Sigmoid colon (tissue), 7 donors: ENCODE results near the gene GCGR. TPM values are rescaled to one million over a fixed set of nuclear protein-coding genes. Genes with fewer than 3 reads are reported as not detected.

Experiments used
- DNase-seq: peaks from one replicate; pipeline ENCODE4 v3.0.0-alpha.2; 2019
- H3K27ac ChIP-seq, 4 donors: fragments of 200-600 bp; sonication (generic); one replicate each; pipeline ENCODE4 v1.5.1; 2016 to 2019; ENCODE audit warnings: mild to moderate bottlenecking in 1 of 4
- H3K27me3 ChIP-seq, 3 donors: fragments of 200-600 bp; sonication (generic); one replicate each; pipeline ENCODE4 v1.5.1; 2019; ENCODE audit warnings: mild to moderate bottlenecking in 1 of 3
- H3K36me3 ChIP-seq, 4 donors: fragments of 200-600 bp; sonication (generic); one replicate each; pipeline ENCODE4 v1.5.1; 2016 to 2019
- H3K4me1 ChIP-seq, 4 donors: fragments of 200-600 bp; sonication (generic); one replicate each; pipeline ENCODE4 v1.5.1; 2017 to 2019
- H3K4me3 ChIP-seq, 4 donors: fragments of 200-600 bp; sonication (generic); one replicate each; pipeline ENCODE4 v1.5.1; 2017 to 2019; ENCODE audit warnings: mild to moderate bottlenecking in 2 of 4, moderate library complexity in 1 of 4
- H3K9me3 ChIP-seq, 4 donors: fragments of 200-600 bp in 3 of 4; sonication (generic) in 3 of 4; one replicate each; pipeline versions ENCODE4 v1.5.1 to v1.6.1; 2013 to 2019
- CTCF ChIP-seq, 4 experiments: fragments of 450-650 bp in 3 of 4; fragments of 200-600 bp in 1 of 4; IDR thresholded peaks; one replicate each; pipeline ENCODE4 v1.5.1; 2016 to 2019; ENCODE audit warnings: antibody characterized with exemption in 4 of 4, mild to moderate bottlenecking in 3 of 4, moderate library complexity in 2 of 4
- EP300 ChIP-seq, 4 donors: sonication (generic); formaldehyde crosslinking; IDR thresholded peaks; one replicate each; pipeline ENCODE4 v1.6.1; 2017; ENCODE audit warnings: antibody characterized with exemption in 4 of 4
- POLR2A ChIP-seq, 2 donors: fragments of 450-650 bp; IDR thresholded peaks; one replicate each; pipeline ENCODE4 v1.6.1; 2016; ENCODE audit warnings: antibody characterized with exemption in 2 of 2, mild to moderate bottlenecking in 2 of 2, moderate library complexity in 2 of 2
- POLR2AphosphoS5 ChIP-seq, 4 donors: sonication (generic); formaldehyde crosslinking; IDR thresholded peaks; one replicate each; pipeline ENCODE4 v1.6.1; 2017; ENCODE audit warnings: antibody characterized with exemption in 4 of 4
- WGBS, 2 donors: extraction: QIAGEN DNeasy Blood & Tissue Kit; methylation state at CpG; one replicate each; pipeline ENCODE4 v1.1.7; 2013; 5-methylcytosine and 5-hydroxymethylcytosine counted together
- intact Hi-C: fragments of 100-400 bp; cut with DNase I; formaldehyde crosslinking; loops from one replicate; pipeline ENCODE4 v1.15.1; 2023
- polyA plus RNA-seq, 3 donors: library from polyadenylated mRNA; stranded (reverse); fragments of 200-250 nt; gene quantifications; one replicate each; pipeline ENCODE4 v1.2.3, GENCODE V29; 2013
- total RNA-seq, 4 donors: library from RNA; depleted of rRNA; stranded (reverse); fragments of >200 nt; gene quantifications; one replicate each; pipeline ENCODE4 v1.1.0, GENCODE V29; 2016
- donor health status: healthy with polysubstance abuse.
- donor health status: Bipolar disorder and iron deficiency.
- donor health status: healthy.

The GCGR gene
- total and polyA plus RNA-seq, 7 donors, result 0.27 to 1.4 (median 0.96) TPM; not detected in 2

GRCh38 chr17:81805707-81806460 is 1.9 kb downstream of the GCGR start:
- H3K4me3 ChIP-seq, result no peak overlapping the region
- DNase-seq, result no peak
- H3K4me1 ChIP-seq, result peaks cover 0 to 20% (median 16%) of the 10 kb centered on the region in 4 donors
- WGBS, 2 donors, result 34 to 65% methylated on average over 18 of the region's 18 CpGs
- no peak overlapping the region for H3K27ac ChIP-seq
- intact Hi-C loops, result no loop called here
- peaks cover 31 to 95% (median 79%) of the 10 kb centered on the region in 3 donors for H3K27me3 ChIP-seq
- H3K36me3 ChIP-seq, result no peaks in the 10 kb centered on the region
- H3K9me3 ChIP-seq, result no peaks in the 10 kb centered on the region
- TF ChIP-seq CTCF (IDR thresholded peaks at IDR 0.05), result no peak
- no peak for TF ChIP-seq EP300 (IDR thresholded peaks at IDR 0.05)

GRCh38 chr17:81806461-81807209 is 2.7 kb downstream of the GCGR start:
- H3K4me3 ChIP-seq, result no peak overlapping the region
- H3K27me3 ChIP-seq, result peaks cover 32 to 95% (median 79%) of the 10 kb centered on the region in 3 donors
- H3K36me3 ChIP-seq, result no peaks in the 10 kb centered on the region
- no peak overlapping the region for H3K27ac ChIP-seq
- WGBS, 2 donors, result 11 to 27% methylated on average over 23 of the region's 23 CpGs
- no peaks in the 10 kb centered on the region for H3K9me3 ChIP-seq
- TF ChIP-seq POLR2AphosphoS5 (IDR thresholded peaks at IDR 0.05), result no peak
- TF ChIP-seq POLR2A (IDR thresholded peaks at IDR 0.05), result no peak
- no peak for TF ChIP-seq EP300 (IDR thresholded peaks at IDR 0.05)
- TF ChIP-seq CTCF (IDR thresholded peaks at IDR 0.05), result no peak
- H3K4me1 ChIP-seq, result peaks cover 0 to 20% (median 16%) of the 10 kb centered on the region in 4 donors
- no peak for DNase-seq
- intact Hi-C loops, result no loop called here

GRCh38 chr17:81807210-81807719 is 3.3 kb downstream of the GCGR start:
- DNase-seq, result no peak
- Histone ChIP-seq H3K9me3 (no peaks in the 10 kb centered on the region), H3K4me1 (peaks cover 0 to 20% (median 16%) of the 10 kb centered on the region in 4 donors), H3K27me3 (peaks cover 31 to 95% (median 79%) of the 10 kb centered on the region in 3 donors), H3K36me3 (no peaks in the 10 kb centered on the region), H3K27ac (no peak overlapping the region), H3K4me3 (no peak overlapping the region)
- no peak for TF ChIP-seq POLR2AphosphoS5 (IDR thresholded peaks at IDR 0.05)
- TF ChIP-seq CTCF (IDR thresholded peaks at IDR 0.05), result no peak
- no peak for TF ChIP-seq EP300 (IDR thresholded peaks at IDR 0.05)
- intact Hi-C loops, result no loop called here
- 35 to 58% methylated on average over 18 of the region's 18 CpGs for WGBS, 2 donors

- Histone ChIP-seq H3K4me1 (peaks cover 0 to 20% (median 16%) of the 10 kb centered on the region in 4 donors), H3K9me3 (no peaks in the 10 kb centered on the region), H3K27ac (no peak overlapping the region), H3K36me3 (no peaks in the 10 kb centered on the region), H3K4me3 (no peak overlapping the region), H3K27me3 (peaks cover 27 to 95% (median 74%) of the 10 kb centered on the region in 3 donors)
- TF ChIP-seq CTCF (IDR thresholded peaks at IDR 0.05), result no peak
- no peak for TF ChIP-seq POLR2A (IDR thresholded peaks at IDR 0.05)
- no peak for TF ChIP-seq EP300 (IDR thresholded peaks at IDR 0.05)
- intact Hi-C loops, result no loop called here
- no peak for DNase-seq
- WGBS, 2 donors, result 31 to 65% methylated on average over 13 of the region's 13 CpGs
Measured at GRCh38 chr17:81807839-81808238, 3.9 kb downstream of the GCGR start.
